ENCODE measurements around the gene NUP62.
"Not testable (repeated sequence)": the region's sequence is repeated elsewhere in the genome, so short reads cannot be mapped to it uniquely, and the experiment has no call there.

DNA sequence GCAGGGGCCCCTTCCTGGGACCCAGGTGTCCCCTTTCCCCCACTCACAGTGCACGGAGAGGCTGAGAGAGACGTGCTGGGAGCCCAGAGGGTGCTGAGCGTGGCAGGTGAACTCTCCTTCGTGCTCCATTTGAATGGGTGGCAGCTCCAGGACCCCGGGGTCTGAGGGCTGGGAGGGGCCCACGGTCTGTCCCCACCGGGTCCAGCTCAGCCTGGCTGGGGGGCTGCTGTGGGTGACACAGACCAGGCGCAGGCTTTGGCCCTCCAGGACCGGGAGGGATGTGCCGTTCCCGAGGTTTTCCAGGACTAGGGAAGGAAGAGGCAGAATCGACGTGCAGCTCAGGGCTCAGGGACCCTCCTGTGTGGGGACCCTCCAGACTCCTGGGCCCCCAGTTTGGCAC lies 29.3 kb upstream of the NUP62 start:
- TF ChIP-seq, protein P1, sequence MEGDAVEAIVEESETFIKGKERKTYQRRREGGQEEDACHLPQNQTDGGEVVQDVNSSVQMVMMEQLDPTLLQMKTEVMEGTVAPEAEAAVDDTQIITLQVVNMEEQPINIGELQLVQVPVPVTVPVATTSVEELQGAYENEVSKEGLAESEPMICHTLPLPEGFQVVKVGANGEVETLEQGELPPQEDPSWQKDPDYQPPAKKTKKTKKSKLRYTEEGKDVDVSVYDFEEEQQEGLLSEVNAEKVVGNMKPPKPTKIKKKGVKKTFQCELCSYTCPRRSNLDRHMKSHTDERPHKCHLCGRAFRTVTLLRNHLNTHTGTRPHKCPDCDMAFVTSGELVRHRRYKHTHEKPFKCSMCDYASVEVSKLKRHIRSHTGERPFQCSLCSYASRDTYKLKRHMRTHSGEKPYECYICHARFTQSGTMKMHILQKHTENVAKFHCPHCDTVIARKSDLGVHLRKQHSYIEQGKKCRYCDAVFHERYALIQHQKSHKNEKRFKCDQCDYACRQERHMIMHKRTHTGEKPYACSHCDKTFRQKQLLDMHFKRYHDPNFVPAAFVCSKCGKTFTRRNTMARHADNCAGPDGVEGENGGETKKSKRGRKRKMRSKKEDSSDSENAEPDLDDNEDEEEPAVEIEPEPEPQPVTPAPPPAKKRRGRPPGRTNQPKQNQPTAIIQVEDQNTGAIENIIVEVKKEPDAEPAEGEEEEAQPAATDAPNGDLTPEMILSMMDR (IDR thresholded peaks at IDR 0.05 in 8 of 11, conservative IDR thresholded peaks at IDR 0.05 in 3 of 11), result not testable (repeated sequence)
- TF ChIP-seq POLR2AphosphoS5 (IDR thresholded peaks at IDR 0.05), result not testable (repeated sequence)

Data from spleen (tissue), 7 donors.